CD4-positive, alpha-beta T cell (primary cell): Measurements from ENCODE around the gene MX2. TPM values are rescaled to one million over a fixed set of nuclear protein-coding genes. Genes with fewer than 3 reads are reported as not detected.
A peak's percentile ranks its signal among the peaks of the same experiment; 100 is the strongest.
"Not testable (repeated sequence)": the region's sequence is repeated elsewhere in the genome, so short reads cannot be mapped to it uniquely, and the experiment has no call there.

Experiments used
- ATAC-seq: fragments of 200-7000 bp; cut with Tn5 transposase; one replicate; pipeline ENCODE4 v1.10.0; 2022; ENCODE audit warnings: mild to moderate bottlenecking; ENCODE audit not compliant: poor library complexity
- CTCF ChIA-PET: fragments of 350-600 bp; sonication (Branson Sonifier 250); formaldehyde crosslinking; loops from one replicate; lab custom pipeline; 2021; ENCODE audit warnings: antibody characterized with exemption, inconsistent platforms; lab: Charles Lee
- POLR2A ChIA-PET: fragments of 350-600 bp; sonication (Branson Sonifier 250); formaldehyde crosslinking; loops from one replicate; lab custom pipeline; 2021; ENCODE audit warnings: antibody characterized with exemption, inconsistent platforms; lab: Charles Lee
- DNase-seq, 14 experiments: peaks; one replicate each; pipeline ENCODE4 v3.0.0-alpha.2; 2013 to 2020; ENCODE audit warnings: mixed read lengths in 2 of 14
- H3K27ac ChIP-seq, 2 donors: one replicate each; pipeline versions ENCODE4 v1.5.1 to v1.7.0; 2013; ENCODE audit warnings: low read length in 2 of 2, low read depth in 1 of 2, mild to moderate bottlenecking in 1 of 2
- H3K27me3 ChIP-seq, 2 experiments: 1 replicate in 1 of 2; 2 replicates in 1 of 2; pipeline versions ENCODE4 v1.6.1 to v1.7.0; 2013; ENCODE audit warnings: low read length in 2 of 2, control low read depth in 1 of 2, mild to moderate bottlenecking in 1 of 2, moderate library complexity in 1 of 2; ENCODE audit not compliant: insufficient read depth in 2 of 2, control insufficient read depth in 1 of 2
- H3K36me3 ChIP-seq: one replicate; pipeline ENCODE4 v1.6.1; 2013; ENCODE audit warnings: low read length, control low read depth; ENCODE audit not compliant: insufficient read depth
- H3K4me1 ChIP-seq: one replicate; pipeline ENCODE4 v1.6.1; 2013; ENCODE audit warnings: low read length, control low read depth; ENCODE audit not compliant: insufficient read depth
- H3K4me3 ChIP-seq: one replicate; pipeline ENCODE4 v1.5.1; 2013; ENCODE audit warnings: mild to moderate bottlenecking, low read length, moderate library complexity
- H3K9me3 ChIP-seq, 2 experiments: 1 replicate in 1 of 2; 2 replicates in 1 of 2; pipeline versions ENCODE4 v1.6.1 to v1.7.0; 2013; ENCODE audit warnings: low read length in 2 of 2, mild to moderate bottlenecking in 2 of 2, control low read depth in 1 of 2, moderate library complexity in 1 of 2; ENCODE audit not compliant: control insufficient read depth in 1 of 2, insufficient read depth in 1 of 2
- H3K27ac Mint-ChIP-seq: one replicate; pipeline ENCODE4 v1.8.0; 2020; ENCODE audit warnings: mixed read lengths
- H3K27me3 Mint-ChIP-seq: one replicate; pipeline ENCODE4 v1.8.0; 2021; ENCODE audit warnings: mixed read lengths
- H3K36me3 Mint-ChIP-seq: one replicate; pipeline ENCODE4 v1.8.0; 2021; ENCODE audit warnings: low read depth, mixed read lengths
- H3K4me1 Mint-ChIP-seq: one replicate; pipeline ENCODE4 v1.8.0; 2021; ENCODE audit warnings: low read depth, mixed read lengths
- H3K4me3 Mint-ChIP-seq: one replicate; pipeline ENCODE4 v1.8.0; 2020; ENCODE audit warnings: mild to moderate bottlenecking, mixed read lengths
- H3K9me3 Mint-ChIP-seq: one replicate; pipeline ENCODE4 v1.8.0; 2020; ENCODE audit warnings: mixed read lengths
- CTCF ChIP-seq: fragments of 200-600 bp; IDR thresholded peaks from one replicate; pipeline ENCODE4 v1.8.0; 2022; ENCODE audit warnings: antibody characterized with exemption, mild to moderate bottlenecking
- intact Hi-C, 2 experiments: fragments of 100-400 bp; cut with DNase I in 1 of 2; cut with micrococcal nuclease in 1 of 2; formaldehyde crosslinking; loops; one replicate each; pipeline versions ENCODE4 v1.15.1 to v1.9.0; 2023 to 2025; cut with DNase I, micrococcal nuclease
- total RNA-seq, 174 experiments: library from RNA in 2 of 174; stranded (reverse) in 2 of 174; gene quantifications; one replicate each; pipeline ENCODE4 v1.2.3 and lab custom pipeline; 2021 to 2026

Gene MX2
- total RNA-seq, 2 experiments from 2014 or later = 77.8 to 87.1 TPM

GRCh38 chr21:41418393-41418792 is 56.6 kb downstream of the MX2 start:
- peak overlapping the region; percentile 88 for H3K27ac Mint-ChIP-seq

GRCh38 chr21:41418956-41419680 is 57.3 kb downstream of the MX2 start:
- Mint-ChIP-seq H3K4me3 (peak overlapping the region; percentile 97), H3K27me3 (no peaks in the 10 kb centered on the region), H3K9me3 (peaks cover 2% of the 10 kb centered on the region), H3K27ac (peak overlapping the region; percentile 88), H3K36me3 (no peaks in the 10 kb centered on the region), H3K4me1 (peaks cover 37% of the 10 kb centered on the region)
- peak in 1 of 14 experiments; percentile 33 for DNase-seq
- intact Hi-C loops = no loop called here
- no peak for TF ChIP-seq CTCF
- POLR2A ChIA-PET = interaction anchor here (0.7 to 2.2 kb wide), 4 partner anchors 8 to 108 kb away, joined by 3 to 15 read pairs (median 4); partner anchors contain the start of gene MX2
- no peaks in the 10 kb centered on the region for H3K36me3 ChIP-seq
- H3K4me1 ChIP-seq = peaks cover 20% of the 10 kb centered on the region
- H3K4me3 ChIP-seq = no peak overlapping the region
- no peak for ATAC-seq
- H3K27me3 ChIP-seq = no peaks in the 10 kb centered on the region
- no peaks in the 10 kb centered on the region for H3K9me3 ChIP-seq
- no peak overlapping the region for H3K27ac ChIP-seq
- CTCF ChIA-PET = interaction anchor here (0.6 kb wide), 1 partner anchor 15 kb away, joined by 3 read pairs; no protein-coding TSS in a partner anchor

More at GRCh38 chr21:41418393-41418792, 56.6 kb downstream of the MX2 start:
- ChIA-PET CTCF (interaction anchor here (0.9 kb wide), 1 partner anchor 135 kb away, joined by 3 read pairs; no protein-coding TSS in a partner anchor), POLR2A (interaction anchor here (0.7 to 2.2 kb wide), 3 partner anchors 8 to 49 kb away, joined by 3 to 15 read pairs (median 11); partner anchors contain the start of gene MX1)
- no peaks in the 10 kb centered on the region for H3K36me3 ChIP-seq
- Mint-ChIP-seq H3K4me3 (peak overlapping the region; percentile 65), H3K4me1 (peaks cover 30% of the 10 kb centered on the region), H3K36me3 (no peaks in the 10 kb centered on the region), H3K9me3 (peaks cover 7% of the 10 kb centered on the region), H3K27me3 (no peaks in the 10 kb centered on the region)
- no peak overlapping the region for H3K27ac ChIP-seq
- DNase-seq (peak in 1 of 14 experiments; percentile 29), ATAC-seq (no peak)
- intact Hi-C loops = no loop called here
- H3K27me3 ChIP-seq = no peaks in the 10 kb centered on the region
- no peaks in the 10 kb centered on the region for H3K9me3 ChIP-seq
- H3K4me3 ChIP-seq = no peak overlapping the region
- TF ChIP-seq CTCF = no peak
- H3K4me1 ChIP-seq = peaks cover 12% of the 10 kb centered on the region

GRCh38 chr21:41419921-41420862 is 58.4 kb downstream of the MX2 start:
- H3K4me3 ChIP-seq = peak overlapping the region; percentile 65

GRCh38 chr21:41420998-41421397 is 59.2 kb downstream of the MX2 start:
- H3K9me3 ChIP-seq, CTCF ChIA-PET, H3K27me3 Mint-ChIP-seq, H3K9me3 Mint-ChIP-seq, ATAC-seq, H3K36me3 ChIP-seq, H3K27ac ChIP-seq, H3K36me3 Mint-ChIP-seq, H3K27me3 ChIP-seq, POLR2A ChIA-PET, intact Hi-C loops: not testable (repeated sequence)
- DNase-seq = peak in 1 of 14 experiments; percentile 29
- Histone ChIP-seq H3K4me1 (peaks cover 26% of the 10 kb centered on the region), H3K4me3 (peak overlapping the region; percentile 65)
- H3K4me3 Mint-ChIP-seq = peak overlapping the region; percentile 97
- H3K27ac Mint-ChIP-seq = peak overlapping the region; percentile 88
- H3K4me1 Mint-ChIP-seq = peaks cover 52% of the 10 kb centered on the region

More at GRCh38 chr21:41419921-41420862, 58.4 kb downstream of the MX2 start:
- Histone ChIP-seq H3K9me3 (no peaks in the 10 kb centered on the region), H3K27me3 (no peaks in the 10 kb centered on the region), H3K27ac (peak overlapping the region in 1 of 2 donors; percentile 46), H3K4me1 (peaks cover 21% of the 10 kb centered on the region), H3K36me3 (no peaks in the 10 kb centered on the region)
- Mint-ChIP-seq H3K9me3 (no peaks in the 10 kb centered on the region), H3K4me3 (peak overlapping the region; percentile 97), H3K27me3 (no peaks in the 10 kb centered on the region), H3K36me3 (no peaks in the 10 kb centered on the region), H3K4me1 (peaks cover 45% of the 10 kb centered on the region), H3K27ac (peak overlapping the region; percentile 88)
- DNase-seq (peak in 13 of 14 experiments; percentile 23 to 83 (median 48)), ATAC-seq (peak; percentile 75)
- ChIA-PET CTCF (no interaction called here), POLR2A (interaction anchor here (0.9 to 2.2 kb wide), 3 partner anchors 9 to 58 kb away, joined by 3 to 15 read pairs (median 4); partner anchors contain the start of gene MX2)
- TF ChIP-seq CTCF = no peak
- intact Hi-C loops = no loop called here
